NOMO-1 treated with dmso at 0.1 percent for 144 hours (cell line): ENCODE measurements around the gene GON7.
"Not testable (repeated sequence)": the region's sequence is repeated elsewhere in the genome, so short reads cannot be mapped to it uniquely, and the experiment has no call there.

ENCODE experiments used
- DNase-seq: peaks from one replicate; lab custom pipeline; 2025; ENCODE audit not compliant: unreplicated experiment; lab: John Stamatoyannopoulos, UW

Gene GON7

DNA sequence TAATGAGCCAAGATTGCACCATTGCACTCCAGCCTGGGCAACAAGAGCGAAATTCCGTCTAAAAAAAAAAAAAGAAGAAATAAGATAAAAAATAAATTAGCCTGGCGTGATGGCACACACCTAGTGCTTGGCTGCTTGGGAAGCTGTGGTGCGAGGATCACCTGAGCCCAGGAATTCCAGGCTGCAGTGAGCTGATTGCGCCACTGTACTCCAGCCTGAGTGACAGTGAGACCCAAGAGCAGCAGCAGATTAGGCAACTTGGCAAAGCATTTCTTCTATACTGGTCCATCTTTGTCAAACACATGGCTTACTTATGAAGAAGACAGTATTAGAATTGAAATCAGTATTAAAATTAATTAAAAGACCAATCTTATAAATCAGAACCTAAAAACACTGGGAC lies 6.3 kb downstream of the GON7 start:
- no peak for DNase-seq

GRCh38 chr14:93199031-93199430 lies 7.8 kb downstream of the GON7 start:
- no peak for DNase-seq

- no peak for DNase-seq
Observed at GRCh38 chr14:93195316-93195999, 11.4 kb downstream of the GON7 start.

DNA sequence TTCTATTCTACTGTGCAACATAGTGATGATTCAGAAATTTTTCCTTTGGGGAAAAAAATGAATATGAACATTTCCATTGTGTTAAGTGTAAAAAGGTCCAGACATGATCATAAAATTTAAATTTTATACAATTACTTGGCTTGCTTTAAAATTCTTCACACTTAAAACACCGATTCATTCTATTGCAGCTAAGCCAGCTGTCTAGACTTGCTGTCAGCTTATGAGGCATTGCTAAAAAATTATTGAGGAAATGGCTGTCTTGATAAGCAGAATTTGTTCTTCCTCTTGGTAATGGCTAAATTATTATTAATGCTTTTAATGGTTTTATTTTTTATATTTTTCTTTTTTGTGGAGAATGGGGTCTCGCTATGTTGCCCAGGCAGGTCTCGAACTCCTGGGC lies 19.9 kb downstream of the GON7 start:
- no peak for DNase-seq

- no peak for DNase-seq
Observed at GRCh38 chr14:93186466-93186865, 20.4 kb downstream of the GON7 start.

GRCh38 chr14:93185349-93185720 lies 21.5 kb downstream of the GON7 start:
- no peak for DNase-seq

GRCh38 chr14:93184391-93185348 lies 22.2 kb downstream of the GON7 start, which contains the start of the genes LYSET and MOAP1:
Gene LYSET (plus strand): TSS chr14:93185317. CDS start chr14:93185406, 89 bp downstream.
Gene MOAP1 (minus strand): TSS chr14:93184897. CDS start chr14:93184242, 655 bp downstream.
- DNase-seq: peak; percentile 75

- no peak for DNase-seq
Observed at GRCh38 chr14:93183596-93184317, 23.1 kb downstream of the GON7 start.

GRCh38 chr14:93175492-93175891 lies 31.4 kb downstream of the GON7 start:
- DNase-seq: no peak

- DNase-seq: not testable (repeated sequence)
Observed at GRCh38 chr14:93174731-93175130, 32.1 kb downstream of the GON7 start.

- DNase-seq: no peak
Observed at GRCh38 chr14:93173943-93174395, 32.9 kb downstream of the GON7 start.

DNA sequence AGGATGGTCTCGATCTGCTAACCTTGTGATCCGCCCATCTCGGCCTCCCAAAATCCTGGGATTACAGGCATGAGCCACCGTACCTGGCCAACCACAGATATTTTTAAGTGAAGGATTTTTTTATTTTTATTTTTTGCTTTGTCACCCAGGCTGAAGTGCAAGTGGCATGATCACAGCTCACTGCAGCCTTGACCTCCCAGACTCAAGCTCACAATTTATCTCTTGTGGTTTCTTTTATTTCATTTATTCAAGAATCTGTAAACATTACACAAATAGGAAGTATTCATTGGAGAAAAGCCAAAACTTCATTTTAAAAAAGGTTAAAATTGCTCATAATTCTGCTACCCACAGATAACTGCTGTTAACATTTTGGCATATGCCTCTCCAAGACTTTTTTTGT lies 35.5 kb downstream of the GON7 start:
- no peak for DNase-seq

DNA sequence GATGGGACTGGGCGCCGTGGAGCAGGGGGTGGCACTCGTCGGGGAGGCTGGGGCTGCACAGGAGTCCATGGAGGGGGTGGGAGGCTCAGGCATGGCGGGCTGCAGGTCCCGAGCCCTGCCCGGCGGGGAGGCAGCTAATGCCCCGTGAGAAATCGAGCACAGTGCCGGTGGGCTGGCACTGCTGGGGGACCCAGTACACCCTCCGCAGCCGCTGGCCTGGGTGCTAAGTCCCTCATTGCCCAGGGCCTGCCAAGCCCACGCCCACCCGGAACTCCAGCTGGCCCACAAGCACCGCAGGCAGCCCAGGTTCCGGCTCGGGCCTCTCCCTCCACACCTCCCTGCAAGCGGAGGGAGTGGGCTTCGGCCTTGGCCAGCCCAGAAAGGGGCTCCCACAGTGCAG lies 36.7 kb downstream of the GON7 start:
- not testable (repeated sequence) for DNase-seq

GRCh38 chr14:93169619-93170018 lies 37.2 kb downstream of the GON7 start:
- not testable (repeated sequence) for DNase-seq

- DNase-seq: not testable (repeated sequence)
Observed at GRCh38 chr14:93168610-93169009, 38.3 kb downstream of the GON7 start.

DNA sequence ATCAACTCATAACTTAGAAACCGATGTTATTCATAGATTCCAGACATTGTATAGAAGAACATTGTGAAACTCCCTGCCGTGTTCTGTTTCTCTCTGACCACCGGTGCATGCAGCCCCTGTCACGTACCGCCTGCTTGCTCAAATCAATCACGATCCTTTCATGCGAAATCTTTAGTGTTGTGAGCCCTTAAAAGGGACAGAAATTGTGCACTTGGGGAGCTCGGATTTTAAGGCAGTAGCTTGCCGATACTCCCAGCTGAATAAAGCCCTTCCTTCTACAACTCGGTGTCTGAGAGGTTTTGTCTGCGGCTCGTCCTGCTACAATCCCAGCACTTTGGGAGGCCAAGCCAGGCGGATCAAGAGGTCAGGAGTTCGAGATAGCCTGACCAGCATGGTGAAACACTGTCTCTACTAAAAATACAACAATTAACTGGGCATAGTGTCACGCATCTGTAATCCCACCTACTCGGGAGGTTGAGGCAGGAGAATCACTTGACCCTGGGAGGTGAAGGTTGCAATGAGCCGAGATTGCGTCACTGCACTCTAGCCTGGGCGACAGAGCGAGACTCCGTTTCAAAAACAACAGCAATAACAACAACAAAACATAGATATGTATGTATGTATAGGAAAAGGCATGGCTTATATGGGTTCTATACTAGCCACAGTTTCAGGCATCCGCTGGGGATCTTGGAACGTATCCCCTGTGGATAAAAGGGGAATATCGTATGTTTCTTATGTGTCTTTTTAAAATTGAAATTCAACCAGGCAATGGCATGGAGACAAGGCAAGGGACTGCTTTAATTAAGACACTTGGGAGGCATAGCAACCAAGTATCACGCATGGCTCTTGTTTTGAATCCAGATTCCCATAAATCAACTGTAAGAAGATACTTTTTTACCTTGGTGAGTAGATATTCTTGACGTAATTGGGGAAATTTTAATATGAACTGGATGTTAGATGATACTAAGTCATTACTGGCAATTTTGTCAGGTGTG lies 41.3 kb downstream of the GON7 start:
- DNase-seq: not testable (repeated sequence)

- DNase-seq: no peak
Observed at GRCh38 chr14:93163564-93163963, 43.3 kb downstream of the GON7 start.

DNA sequence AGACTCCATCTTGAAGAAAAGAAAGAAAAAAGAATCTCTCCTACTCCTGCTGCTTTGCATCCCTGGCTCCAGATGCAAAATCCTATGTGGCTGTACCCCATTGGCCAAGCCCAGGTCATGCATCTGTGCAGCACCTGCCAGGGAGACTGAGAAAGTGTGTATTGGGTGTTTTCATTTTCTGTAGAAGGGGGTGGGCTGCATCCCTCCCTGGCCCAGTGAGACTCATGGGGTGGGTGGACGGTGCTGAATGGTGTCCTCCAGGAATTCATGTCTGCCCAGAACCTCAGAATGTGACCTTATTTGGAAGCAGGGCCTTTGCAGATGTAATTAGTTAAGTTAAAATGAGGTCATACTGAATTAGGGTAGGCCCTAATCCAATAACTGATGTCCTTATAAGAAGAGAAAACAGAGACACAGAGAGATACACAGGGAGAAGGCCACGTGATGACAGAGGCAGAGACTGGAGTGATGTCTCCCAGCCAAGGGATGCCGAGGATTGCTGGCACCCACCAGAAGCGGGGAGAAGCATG lies 45.4 kb downstream of the GON7 start:
- no peak for DNase-seq

DNA sequence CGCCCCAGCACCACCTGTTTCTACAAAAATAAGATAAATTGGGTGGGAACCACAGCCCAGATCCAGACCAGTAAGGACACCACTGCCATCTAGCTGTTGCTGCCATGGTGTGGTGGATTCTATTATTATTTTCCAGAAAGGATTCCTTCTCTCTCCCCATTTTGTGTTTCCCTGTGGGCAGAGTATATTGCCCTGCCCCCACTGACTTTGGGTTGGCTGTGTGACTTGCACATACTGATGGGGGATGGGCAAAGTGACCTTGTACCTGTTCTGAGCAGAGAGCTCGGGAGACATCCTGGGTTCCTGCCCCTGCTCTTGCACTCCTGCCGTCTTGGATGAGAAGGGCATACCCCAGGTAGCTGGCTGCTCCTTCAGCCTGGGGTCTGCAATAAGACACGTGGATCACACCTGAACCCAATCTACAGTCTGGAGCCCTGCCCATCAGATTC lies 46.5 kb downstream of the GON7 start:
- no peak for DNase-seq
